Mucosa of descending colon (tissue), 3 donors: ENCODE data around the gene PAX3. TPM values are rescaled to one million over a fixed set of nuclear protein-coding genes. Genes with fewer than 3 reads are reported as not detected.

Experiments used
- ATAC-seq: fragments of 200-7000 bp; cut with Tn5 transposase; one replicate; pipeline ENCODE4 v1.9.1; 2020; ENCODE audit warnings: mild to moderate bottlenecking, moderate library complexity
- DNase-seq, 3 donors: peaks; one replicate each; pipeline ENCODE4 v3.0.0-alpha.2; 2020
- H3K36me3 ChIP-seq: fragments of 200-600 bp; one replicate; pipeline ENCODE4 v1.8.0; 2021; ENCODE audit warnings: low read depth, mild to moderate bottlenecking
- H3K4me1 ChIP-seq: fragments of 200-600 bp; one replicate; pipeline ENCODE4 v1.8.0; 2021; ENCODE audit warnings: low read depth, mild to moderate bottlenecking
- H3K4me3 ChIP-seq: fragments of 200-600 bp; one replicate; pipeline ENCODE4 v1.8.0; 2021; ENCODE audit warnings: mild to moderate bottlenecking
- H3K9me3 ChIP-seq: fragments of 200-600 bp; one replicate; pipeline ENCODE4 v1.8.0; 2021; ENCODE audit warnings: mild to moderate bottlenecking
- intact Hi-C, 2 donors: fragments of 100-400 bp; cut with DNase I in 1 of 2; cut with micrococcal nuclease in 1 of 2; formaldehyde crosslinking; loops; one replicate each; pipeline versions ENCODE4 v1.11.0 to v1.11.1; 2022; cut with DNase I, micrococcal nuclease
- total RNA-seq, 3 donors: library from RNA; stranded (reverse); fragmentation: NEBNext Ultra II Directional in 2 of 3; extraction: Animal tissue kit (Norgen Biotek cat#: 25700) in 2 of 3; gene quantifications; one replicate each; pipeline versions ENCODE4 v1.2.1 to v1.2.4, GENCODE V29; 2021 to 2023
- TF ChIP-seq, protein P1 (sequence below): fragments of 200-600 bp; IDR thresholded peaks from one replicate; pipeline ENCODE4 v1.8.0; 2022; ENCODE audit warnings: antibody characterized with exemption, mild to moderate bottlenecking
- donor health status: DM: no; HTN: no; CAD: no; lungs with moderate emphysema.
- donor health status: DM: no; HTN: no; CAD: no.
- donor health status: DM: no; HTN: yes; CAD: no.

Gene PAX3
- total RNA-seq, 3 donors from 2014 or later: not detected

GRCh38 chr2:222290401-222290735 lies 8.4 kb downstream of the PAX3 start:
- Histone ChIP-seq H3K4me1 (peaks cover 6% of the 10 kb centered on the region), H3K36me3 (no peaks in the 10 kb centered on the region), H3K9me3 (no peaks in the 10 kb centered on the region), H3K4me3 (no peak overlapping the region)
- DNase-seq (no peak), ATAC-seq (no peak)
- TF ChIP-seq, protein P1, sequence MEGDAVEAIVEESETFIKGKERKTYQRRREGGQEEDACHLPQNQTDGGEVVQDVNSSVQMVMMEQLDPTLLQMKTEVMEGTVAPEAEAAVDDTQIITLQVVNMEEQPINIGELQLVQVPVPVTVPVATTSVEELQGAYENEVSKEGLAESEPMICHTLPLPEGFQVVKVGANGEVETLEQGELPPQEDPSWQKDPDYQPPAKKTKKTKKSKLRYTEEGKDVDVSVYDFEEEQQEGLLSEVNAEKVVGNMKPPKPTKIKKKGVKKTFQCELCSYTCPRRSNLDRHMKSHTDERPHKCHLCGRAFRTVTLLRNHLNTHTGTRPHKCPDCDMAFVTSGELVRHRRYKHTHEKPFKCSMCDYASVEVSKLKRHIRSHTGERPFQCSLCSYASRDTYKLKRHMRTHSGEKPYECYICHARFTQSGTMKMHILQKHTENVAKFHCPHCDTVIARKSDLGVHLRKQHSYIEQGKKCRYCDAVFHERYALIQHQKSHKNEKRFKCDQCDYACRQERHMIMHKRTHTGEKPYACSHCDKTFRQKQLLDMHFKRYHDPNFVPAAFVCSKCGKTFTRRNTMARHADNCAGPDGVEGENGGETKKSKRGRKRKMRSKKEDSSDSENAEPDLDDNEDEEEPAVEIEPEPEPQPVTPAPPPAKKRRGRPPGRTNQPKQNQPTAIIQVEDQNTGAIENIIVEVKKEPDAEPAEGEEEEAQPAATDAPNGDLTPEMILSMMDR: no peak
- intact Hi-C loops: no loop called here

DNA sequence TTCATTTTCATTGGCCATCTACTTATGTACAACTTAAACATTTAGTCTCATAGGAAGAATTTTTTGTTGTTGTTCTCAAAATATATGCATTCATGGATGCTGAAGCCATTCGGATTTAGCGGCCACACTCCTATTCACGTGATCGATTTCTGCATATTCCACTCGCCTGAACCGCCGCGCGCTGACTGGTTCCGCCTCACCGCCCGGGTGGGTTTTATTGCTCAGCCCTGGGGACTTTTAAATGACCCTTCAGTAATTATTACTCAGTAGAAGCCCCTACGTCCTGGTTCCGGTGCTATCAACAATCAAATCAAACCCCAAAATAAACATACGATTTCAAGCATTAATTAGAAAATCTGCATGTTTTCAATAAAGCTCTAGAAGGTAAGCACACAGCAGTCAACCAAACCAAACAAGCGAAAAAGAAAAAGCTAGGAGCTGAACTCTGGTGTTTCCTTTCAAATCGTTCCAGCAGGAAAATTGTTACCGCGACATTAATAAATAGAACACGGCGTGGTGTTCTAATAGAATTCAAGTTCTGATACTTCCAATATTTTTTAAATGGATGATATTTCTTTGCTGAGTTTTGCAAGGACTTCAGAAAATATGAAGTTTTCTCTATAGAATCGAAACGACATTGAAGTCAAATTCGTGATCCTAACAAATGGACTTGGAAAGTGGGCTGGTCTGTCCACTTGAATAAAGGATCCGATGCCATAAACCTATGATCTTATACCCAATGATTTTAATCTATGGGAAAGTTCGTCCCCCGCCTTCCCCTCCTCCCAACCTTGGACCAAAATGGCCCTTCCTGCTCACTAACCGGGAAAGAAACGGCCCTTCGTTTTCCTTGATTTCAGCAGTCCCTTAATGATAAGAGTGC lies 9.3 kb downstream of the PAX3 start:
- ATAC-seq (no peak), DNase-seq (no peak)
- no peaks in the 10 kb centered on the region for H3K9me3 ChIP-seq
- H3K36me3 ChIP-seq: no peaks in the 10 kb centered on the region
- TF ChIP-seq, protein P1: no peak
- intact Hi-C loops: no loop called here
- no peaks in the 10 kb centered on the region for H3K4me1 ChIP-seq
- H3K4me3 ChIP-seq: no peak overlapping the region

GRCh38 chr2:222288590-222289277 lies 10.1 kb downstream of the PAX3 start:
- ATAC-seq (no peak), DNase-seq (no peak)
- no peaks in the 10 kb centered on the region for H3K9me3 ChIP-seq
- H3K36me3 ChIP-seq: no peaks in the 10 kb centered on the region
- no peak overlapping the region for H3K4me3 ChIP-seq
- intact Hi-C loops: no loop called here
- H3K4me1 ChIP-seq: no peaks in the 10 kb centered on the region
- TF ChIP-seq, protein P1: no peak

- no peak for DNase-seq
- Histone ChIP-seq H3K9me3 (no peaks in the 10 kb centered on the region), H3K36me3 (no peaks in the 10 kb centered on the region), H3K4me3 (no peak overlapping the region), H3K4me1 (no peaks in the 10 kb centered on the region)
- intact Hi-C loops: no loop called here
- TF ChIP-seq, protein P1: no peak
- ATAC-seq: no peak
Measured at GRCh38 chr2:222287862-222288479, 10.8 kb downstream of the PAX3 start.

GRCh38 chr2:222284466-222284865 lies 14.3 kb downstream of the PAX3 start:
- Histone ChIP-seq H3K4me1 (no peaks in the 10 kb centered on the region), H3K9me3 (no peaks in the 10 kb centered on the region), H3K36me3 (no peaks in the 10 kb centered on the region), H3K4me3 (no peak overlapping the region)
- ATAC-seq: no peak
- DNase-seq: no peak
- intact Hi-C loops: no loop called here
- TF ChIP-seq, protein P1: no peak
